GM04504 (cell line): Measurements from ENCODE around the gene CARTPT.
A peak's percentile ranks its signal among the peaks of the same experiment; 100 is the strongest.

ENCODE experiments used
- DNase-seq: peaks from one replicate; pipeline ENCODE4 v3.0.0-alpha.2; 2012; ENCODE audit warnings: low read depth

Gene CARTPT

GRCh38 chr5:71737931-71738539 lies 19.0 kb downstream of the CARTPT start:
- DNase-seq, result no peak

GRCh38 chr5:71738662-71739361 lies 19.7 kb downstream of the CARTPT start:
- no peak for DNase-seq

DNA sequence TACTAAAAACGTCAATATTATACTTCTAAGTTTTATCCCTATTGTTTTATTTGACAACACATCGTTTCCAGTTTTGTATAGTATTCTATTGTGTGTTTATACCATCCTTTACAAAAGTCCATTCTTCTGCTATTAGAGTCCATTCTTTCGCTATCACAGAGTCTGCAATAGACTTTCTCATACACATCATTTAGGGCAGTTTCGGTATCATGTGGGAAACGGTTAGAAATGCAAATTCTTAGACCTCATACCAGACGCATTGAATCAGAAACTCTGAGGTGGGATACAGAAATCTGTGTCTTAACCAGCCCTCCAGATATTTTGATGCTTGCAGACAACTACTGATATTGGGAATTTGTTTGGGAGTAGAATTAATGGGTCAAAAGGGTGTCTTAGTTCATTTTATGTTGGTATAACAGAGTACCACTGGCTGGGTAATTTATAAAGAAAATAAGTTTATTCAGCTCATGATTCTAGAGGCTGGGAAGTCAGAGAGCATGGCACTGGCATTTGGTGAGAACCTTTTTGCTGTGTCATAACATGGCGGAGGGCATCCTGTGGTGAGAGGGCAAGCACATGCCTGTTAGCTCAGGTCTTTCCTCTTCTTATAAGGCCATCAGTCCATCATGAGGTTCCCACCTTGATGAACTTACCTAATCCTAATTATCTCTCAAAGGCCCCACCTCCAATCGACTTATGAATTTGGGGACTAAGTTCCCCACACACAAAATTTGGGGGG lies 21.1 kb downstream of the CARTPT start:
- DNase-seq, result no peak

DNA sequence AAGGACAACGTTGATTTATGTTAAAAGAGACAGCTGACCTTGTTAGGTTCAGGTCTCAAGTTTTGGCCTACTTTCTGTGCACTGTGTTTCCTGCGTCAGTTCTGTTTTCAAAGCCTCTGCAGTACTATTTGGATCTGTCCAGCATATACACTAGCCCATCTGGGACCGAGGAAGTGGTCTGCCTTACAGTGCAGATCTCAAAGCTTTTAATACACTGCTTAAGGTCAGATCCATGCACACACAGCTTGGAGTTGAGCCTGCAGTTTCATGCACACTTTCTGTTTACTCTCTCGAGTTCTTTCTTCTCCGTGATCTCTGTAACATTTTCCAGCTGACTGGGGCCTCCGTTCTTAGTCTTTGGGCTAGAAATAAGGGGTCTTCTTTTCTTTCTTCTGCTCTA lies 24.1 kb downstream of the CARTPT start:
- DNase-seq, result no peak

DNA sequence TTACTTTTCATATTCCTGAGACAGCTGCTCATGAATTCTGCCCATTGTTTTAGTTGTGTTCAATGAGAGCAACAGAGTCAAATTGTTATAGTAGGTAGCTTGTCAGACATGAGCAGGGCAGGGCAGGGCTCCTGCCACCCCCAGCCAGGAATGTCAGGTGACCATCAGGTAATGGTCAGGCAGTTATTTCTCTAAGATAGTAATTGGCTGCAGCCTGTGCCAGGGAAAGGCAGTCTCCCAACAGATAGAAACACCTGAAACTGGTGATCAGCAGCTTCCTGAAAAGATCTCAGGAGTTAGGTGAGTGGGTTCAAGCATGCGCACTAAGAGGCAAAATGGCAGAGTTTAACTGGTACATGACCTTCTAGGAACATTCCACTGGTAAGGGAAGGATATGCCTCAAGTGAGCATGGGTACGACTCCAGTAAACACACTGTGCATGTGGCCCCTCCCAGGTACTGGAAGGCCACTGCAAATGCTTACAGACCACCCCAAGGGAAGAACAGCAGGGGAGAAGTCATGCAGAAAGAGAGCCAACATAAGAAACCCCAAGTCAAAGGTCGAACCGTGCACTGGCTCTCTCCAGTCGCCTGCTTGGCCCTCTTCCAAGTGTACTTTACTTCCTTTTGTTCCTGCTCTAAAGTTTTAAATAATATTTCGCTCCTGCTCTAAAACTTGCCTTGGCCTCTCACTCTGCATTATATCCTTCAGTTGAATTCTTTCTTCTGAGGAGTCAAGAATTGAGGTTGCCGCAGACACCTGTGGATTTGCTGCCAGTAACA lies 25.1 kb downstream of the CARTPT start:
- no peak for DNase-seq

GRCh38 chr5:71747182-71747581 lies 28.1 kb downstream of the CARTPT start:
- DNase-seq, result no peak

- no peak for DNase-seq
These were observed 29.3 kb downstream of the CARTPT start for GRCh38 chr5:71748360-71748759.

- no peak for DNase-seq
These were observed 32.3 kb downstream of the CARTPT start for GRCh38 chr5:71751422-71751821.

DNA sequence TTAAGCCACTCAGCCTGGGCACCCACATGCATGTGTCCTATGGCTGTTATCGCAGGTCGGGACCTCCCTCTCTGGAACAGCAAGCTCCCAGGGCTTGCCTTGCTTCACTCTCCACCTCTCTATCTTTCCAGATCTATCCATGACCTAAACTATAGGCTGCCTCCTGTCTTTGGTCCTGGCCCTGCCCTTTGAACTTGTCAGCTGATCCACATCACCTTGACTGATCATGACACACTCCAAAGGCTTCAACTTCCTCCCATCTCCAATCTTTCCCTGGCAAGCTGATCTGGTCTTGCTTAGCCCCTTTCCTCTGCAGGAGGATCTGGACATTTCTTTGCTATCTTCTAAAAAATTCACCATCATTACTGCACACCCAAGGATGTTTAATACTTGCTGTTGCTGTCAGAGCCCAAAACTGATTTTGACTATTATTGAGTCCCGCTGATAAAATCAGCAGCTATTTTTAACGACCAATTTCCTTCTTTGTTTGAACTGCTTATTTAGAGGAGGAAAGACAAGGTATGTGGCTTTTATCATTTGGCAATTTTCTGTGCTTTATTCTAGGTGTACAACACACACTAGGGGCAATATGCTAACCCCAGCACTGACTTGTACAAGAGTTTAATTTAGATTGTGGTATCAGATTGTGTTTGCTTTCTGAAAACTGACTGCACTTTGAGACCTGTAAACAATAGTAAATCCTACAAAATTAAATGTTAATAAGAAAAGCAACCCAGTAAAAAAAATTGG lies 33.5 kb downstream of the CARTPT start:
- no peak for DNase-seq

GRCh38 chr5:71757590-71758543 lies 38.8 kb downstream of the CARTPT start:
- peak; percentile 38 for DNase-seq

DNA sequence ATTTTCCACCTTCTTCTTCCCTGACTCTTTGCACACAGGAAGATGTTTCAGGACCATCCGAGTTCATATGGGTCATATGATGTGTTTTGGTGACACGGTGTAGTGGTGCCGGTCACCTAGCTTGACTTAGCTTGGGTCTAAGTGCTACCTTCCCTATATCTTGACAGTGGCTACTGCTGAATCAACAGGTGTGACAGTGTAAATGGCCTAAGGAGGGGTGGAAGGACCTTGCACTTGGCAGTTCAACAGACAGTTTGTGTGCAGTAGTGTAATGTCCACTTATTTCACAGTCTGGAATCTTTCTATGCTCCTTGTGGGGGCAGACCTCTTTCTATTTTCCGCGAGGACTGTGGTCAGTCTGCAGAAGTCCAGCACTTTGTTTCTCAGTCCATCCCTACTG lies 43.8 kb downstream of the CARTPT start:
- DNase-seq, result no peak

GRCh38 chr5:71767661-71768060 lies 48.6 kb downstream of the CARTPT start:
- no peak for DNase-seq

GRCh38 chr5:71769287-71769686 lies 50.2 kb downstream of the CARTPT start:
- no peak for DNase-seq

- no peak for DNase-seq
These were observed 51.3 kb downstream of the CARTPT start for GRCh38 chr5:71770381-71770780.
